RPMI8226 (cell line): ENCODE data around the gene C11orf87.

Experiments
- DNase-seq: peaks from one replicate; pipeline ENCODE4 v3.0.0-alpha.2; 2015

Gene C11orf87

GRCh38 chr11:109454857-109455256, 32.9 kb downstream of the C11orf87 start:
- no peak for DNase-seq
